Peyer's patch (tissue), 4 donors: ENCODE results near the gene ATF7IP.

ENCODE experiments used
- POLR2A ChIP-seq, 2 donors: fragments of 450-650 bp; IDR thresholded peaks; one replicate each; pipeline ENCODE4 v1.5.1; 2017; ENCODE audit warnings: antibody characterized with exemption in 2 of 2, mild to moderate bottlenecking in 2 of 2, moderate library complexity in 2 of 2
- TF ChIP-seq, protein P1 (sequence below), 6 experiments: fragments of 450-650 bp in 4 of 6; fragments of 200-600 bp in 2 of 6; sonication (generic) in 1 of 6; IDR thresholded peaks; one replicate each; pipeline ENCODE4 v1.5.1; 2017 to 2019; ENCODE audit warnings: antibody characterized with exemption in 6 of 6, mild to moderate bottlenecking in 3 of 6, moderate library complexity in 1 of 6

DNA sequence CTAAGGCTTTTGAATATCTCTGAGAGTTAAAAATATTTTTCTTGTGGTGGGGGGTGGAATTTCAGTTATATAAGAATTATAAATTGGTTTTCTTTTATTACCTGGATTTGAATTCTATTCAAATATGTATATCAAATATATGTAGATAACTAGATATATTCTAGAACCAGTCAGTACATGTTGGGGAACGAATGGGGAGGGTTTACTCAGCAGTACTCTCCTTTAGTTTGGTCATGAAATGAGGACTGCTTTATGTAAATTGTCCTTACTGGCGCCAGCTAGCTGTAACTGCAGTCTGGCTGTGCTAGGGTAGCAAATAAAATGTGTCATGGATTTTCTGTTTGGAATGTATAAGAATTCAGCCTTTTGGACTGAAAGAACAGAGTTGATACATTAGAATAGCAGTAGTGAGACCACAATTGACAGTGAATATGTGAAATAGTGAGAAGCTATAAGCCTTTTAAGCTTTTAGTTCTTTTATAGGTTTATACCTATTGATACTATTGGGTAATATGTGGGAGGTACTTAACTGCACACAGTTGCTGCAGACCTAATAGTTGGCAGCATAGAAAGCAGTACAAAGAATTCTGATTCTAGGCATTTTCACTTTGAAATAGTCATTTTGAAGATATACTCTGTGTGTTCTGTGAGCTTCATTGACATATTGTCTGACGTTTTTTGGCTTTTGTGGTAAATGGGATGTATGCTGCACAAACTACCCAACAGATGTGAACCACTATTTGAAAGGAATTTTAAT is 29.0 kb downstream of the ATF7IP start:
- TF ChIP-seq, protein P1, sequence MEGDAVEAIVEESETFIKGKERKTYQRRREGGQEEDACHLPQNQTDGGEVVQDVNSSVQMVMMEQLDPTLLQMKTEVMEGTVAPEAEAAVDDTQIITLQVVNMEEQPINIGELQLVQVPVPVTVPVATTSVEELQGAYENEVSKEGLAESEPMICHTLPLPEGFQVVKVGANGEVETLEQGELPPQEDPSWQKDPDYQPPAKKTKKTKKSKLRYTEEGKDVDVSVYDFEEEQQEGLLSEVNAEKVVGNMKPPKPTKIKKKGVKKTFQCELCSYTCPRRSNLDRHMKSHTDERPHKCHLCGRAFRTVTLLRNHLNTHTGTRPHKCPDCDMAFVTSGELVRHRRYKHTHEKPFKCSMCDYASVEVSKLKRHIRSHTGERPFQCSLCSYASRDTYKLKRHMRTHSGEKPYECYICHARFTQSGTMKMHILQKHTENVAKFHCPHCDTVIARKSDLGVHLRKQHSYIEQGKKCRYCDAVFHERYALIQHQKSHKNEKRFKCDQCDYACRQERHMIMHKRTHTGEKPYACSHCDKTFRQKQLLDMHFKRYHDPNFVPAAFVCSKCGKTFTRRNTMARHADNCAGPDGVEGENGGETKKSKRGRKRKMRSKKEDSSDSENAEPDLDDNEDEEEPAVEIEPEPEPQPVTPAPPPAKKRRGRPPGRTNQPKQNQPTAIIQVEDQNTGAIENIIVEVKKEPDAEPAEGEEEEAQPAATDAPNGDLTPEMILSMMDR (IDR thresholded peaks at IDR 0.05) = peak in 4 of 6 experiments; percentile 30 to 38 (median 34)
- no peak for TF ChIP-seq POLR2A (IDR thresholded peaks at IDR 0.05)
